ENCODE data around the gene SERPINB10. TPM values are rescaled to one million over a fixed set of nuclear protein-coding genes. Genes with fewer than 3 reads are reported as not detected.

Gene SERPINB10
- total and polyA plus RNA-seq, 2 of the 8 experiments (the other 6 are each of a cell fraction or from before 2014, with no cell fraction given): not detected

GRCh38 chr18:63871836-63872235 lies 35.9 kb upstream of the SERPINB10 start:
- CTCF ChIA-PET (ENCODE audit: partially characterized antibody): interaction anchor here (1.3 kb wide), 1 partner anchor 56 kb away, joined by 3 read pairs; no protein-coding TSS in a partner anchor
- 68% methylated on average over 1 of the region's 1 CpG; no CpG with 5 or more reads in 1 of the 2 experiments for WGBS, 2 experiments (ENCODE audit: extremely low coverage in 1 of 2, insufficient coverage in 1 of 2, insufficient read length in 1 of 2, insufficient replicate concordance in 2 of 2, low coverage in 1 of 2, low lambda C conversion rate in 2 of 2, missing lambda C conversion rate in 1 of 2)

More at GRCh38 chr18:63871836-63872235, 35.9 kb upstream of the SERPINB10 start:
- H2BK20ac ChIP-seq (ENCODE audit: low read length): no peak overlapping the region
- H3K4me1 ChIP-seq (replicated peaks in 1 of 4; ENCODE audit: control insufficient read depth in 3 of 4, insufficient read depth in 4 of 4, low read length in 3 of 4): no peaks in the 10 kb centered on the region
- H4K5ac ChIP-seq (ENCODE audit: insufficient read length, low read depth, low read length): no peak overlapping the region
- H3K18ac ChIP-seq (ENCODE audit: extremely low read depth, low read length): no peak overlapping the region
- FAIRE-seq (no peak), DNase-seq (ENCODE audit: low read depth in 1 of 2, low spot score in 2 of 2) (no peak)
- no peaks in the 10 kb centered on the region for H3K9me3 ChIP-seq (ENCODE audit: insufficient read depth in 2 of 2, low read depth in 1 of 2, low read length in 1 of 2)
- H2AK5ac ChIP-seq (ENCODE audit: low read depth, low read length): no peak overlapping the region
- no peak overlapping the region for H2AFZ ChIP-seq (ENCODE audit: low read length)
- no peaks in the 10 kb centered on the region for H3K23me2 ChIP-seq (ENCODE audit: low read depth, low read length)
- no peak overlapping the region for H2BK15ac ChIP-seq (ENCODE audit: low read length)
- H3K4me2 ChIP-seq (ENCODE audit: insufficient read depth in 1 of 2, low read depth in 2 of 2, low read length in 2 of 2): no peak overlapping the region
- H3K27me3 ChIP-seq (replicated peaks in 1 of 4; ENCODE audit: control insufficient read depth in 3 of 4, extremely low read depth in 1 of 4, insufficient read depth in 3 of 4, low read length in 3 of 4): no peaks in the 10 kb centered on the region
- no peak overlapping the region for H3K4me3 ChIP-seq (ENCODE audit: extremely low read depth in 1 of 4, insufficient read depth in 2 of 4, low read depth in 3 of 4, low read length in 4 of 4)
- H3K79me1 ChIP-seq (ENCODE audit: low read depth, low read length): no peaks in the 10 kb centered on the region
- no peak overlapping the region for H3K27ac ChIP-seq (ENCODE audit: low read depth, low read length)
- H4K20me1 ChIP-seq (replicated peaks in 1 of 2; ENCODE audit: control insufficient read depth in 1 of 2, insufficient read depth in 2 of 2, low read length in 2 of 2): no peaks in the 10 kb centered on the region
- H2BK120ac ChIP-seq (replicated peaks; ENCODE audit: low read depth, low read length): no peak overlapping the region
- H3K23ac ChIP-seq (ENCODE audit: insufficient read length): no peak overlapping the region
- POLR2A ChIA-PET (ENCODE audit: partially characterized antibody): no interaction called here
- no peak overlapping the region for H2BK12ac ChIP-seq (ENCODE audit: low read depth, low read length)
- H3K14ac ChIP-seq (ENCODE audit: insufficient read length): no peak overlapping the region
- H3K79me2 ChIP-seq (ENCODE audit: control insufficient read depth in 1 of 2, insufficient read depth in 2 of 2, low read length in 2 of 2): no peaks in the 10 kb centered on the region
- H3K9ac ChIP-seq (replicated peaks in 1 of 4; ENCODE audit: extremely low read depth in 1 of 4, low read depth in 3 of 4, low read length in 3 of 4): no peak overlapping the region
- H3K36me3 ChIP-seq (ENCODE audit: control insufficient read depth in 2 of 4, insufficient read depth in 4 of 4, low read length in 3 of 4): no peaks in the 10 kb centered on the region; a peak in 1 of 8 replicates
- H3K4ac ChIP-seq (replicated peaks; ENCODE audit: insufficient read length, low read depth, low read length): no peak overlapping the region
- no peak overlapping the region for H2BK5ac ChIP-seq (ENCODE audit: low read depth, low read length)
- H4K8ac ChIP-seq (ENCODE audit: extremely low read depth, insufficient read depth, low read length): no peak overlapping the region
- H4K91ac ChIP-seq (replicated peaks; ENCODE audit: insufficient read length, low read length): no peak overlapping the region
- no peak overlapping the region for H3K56ac ChIP-seq (replicated peaks; ENCODE audit: insufficient read length, low read depth, low read length)

All from H1 (cell line).